ENCODE data around the gene PNPLA7. TPM values are rescaled to one million over a fixed set of nuclear protein-coding genes. Genes with fewer than 3 reads are reported as not detected.

Gene PNPLA7
- total and polyA plus RNA-seq, 8 donors = 3.5 to 51.3 (median 16.6) TPM

DNA sequence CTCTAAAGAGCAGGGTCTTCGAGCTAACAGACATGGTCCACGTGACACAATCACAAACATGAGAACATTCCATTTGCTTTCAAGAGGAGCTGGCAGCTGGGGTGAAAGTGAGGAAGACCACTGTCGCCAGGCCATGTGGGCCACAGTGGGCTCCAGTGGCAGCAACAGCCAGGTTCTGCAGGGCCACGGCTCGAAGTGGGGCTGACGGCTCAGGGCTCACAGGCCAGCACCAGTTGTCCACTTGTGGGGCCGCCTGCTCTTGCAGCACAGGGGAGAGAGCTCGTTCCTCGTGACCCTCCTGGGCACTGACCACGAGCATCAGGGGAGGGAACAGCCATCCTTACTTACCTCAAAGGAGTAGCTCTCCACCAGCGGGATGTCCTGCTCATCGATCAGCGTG lies 38.1 kb upstream of the PNPLA7 start:
- Histone ChIP-seq H3K36me3 (peaks cover 30 to 52% (median 49%) of the 10 kb centered on the region in 4 donors), H3K4me3 (no peak overlapping the region), H3K27me3 (no peaks in the 10 kb centered on the region), H3K9me3 (no peaks in the 10 kb centered on the region), H3K4me1 (peaks cover 27 to 46% (median 42%) of the 10 kb centered on the region in 4 donors), H3K27ac (no peak overlapping the region)
- WGBS, 5 donors = 83 to 93% (median 91%) methylated on average over 6 to 13 of the region's 13 CpGs
- no peak for TF ChIP-seq POLR2AphosphoS5 (IDR thresholded peaks at IDR 0.05)
- no peak for TF ChIP-seq EP300 (IDR thresholded peaks at IDR 0.05)
- no peak for TF ChIP-seq POLR2A (IDR thresholded peaks at IDR 0.05)
- no peak for TF ChIP-seq CTCF (IDR thresholded peaks at IDR 0.05)
- intact Hi-C loops (cut with DNase I; ENCODE audit: low total_unique reads) = no loop called here
- no peak for DNase-seq

GRCh38 chr9:137586854-137587253 lies 36.7 kb upstream of the PNPLA7 start:
- peaks cover 20 to 32% (median 29%) of the 10 kb centered on the region in 4 donors for H3K4me1 ChIP-seq
- H3K36me3 ChIP-seq = peaks cover 38 to 67% (median 63%) of the 10 kb centered on the region in 4 donors
- no peak overlapping the region for H3K4me3 ChIP-seq
- DNase-seq = no peak
- no peaks in the 10 kb centered on the region for H3K27me3 ChIP-seq
- no peak overlapping the region for H3K27ac ChIP-seq
- TF ChIP-seq POLR2A (IDR thresholded peaks at IDR 0.05) = no peak
- no peak for TF ChIP-seq CTCF (IDR thresholded peaks at IDR 0.05)
- TF ChIP-seq EP300 (IDR thresholded peaks at IDR 0.05) = no peak
- no peak for TF ChIP-seq POLR2AphosphoS5 (IDR thresholded peaks at IDR 0.05)
- intact Hi-C loops (cut with DNase I; ENCODE audit: low total_unique reads) = no loop called here
- H3K9me3 ChIP-seq = no peaks in the 10 kb centered on the region
- WGBS, 5 donors = 91 to 97% (median 94%) methylated on average over 14 of the region's 14 CpGs

DNA sequence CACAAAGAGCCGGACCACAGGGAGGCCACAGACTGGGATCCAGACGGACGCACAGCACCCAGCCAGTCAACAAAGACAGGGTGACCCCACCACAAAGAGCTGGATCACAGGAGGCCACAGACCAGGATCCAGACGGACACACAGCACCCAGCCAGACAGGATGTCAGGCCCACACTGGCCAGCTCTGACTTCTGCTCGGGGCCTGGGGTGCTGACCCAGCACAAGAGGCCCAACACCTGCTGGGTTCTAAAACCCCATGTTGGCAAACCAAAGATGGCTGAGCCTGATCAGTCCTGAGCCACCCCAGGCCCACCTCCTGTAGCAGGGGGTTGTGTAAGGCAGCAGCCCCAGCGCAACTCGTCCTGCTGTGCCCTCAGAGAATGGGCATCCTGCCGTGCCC lies 33.8 kb upstream of the PNPLA7 start:
- no peak for DNase-seq
- Histone ChIP-seq H3K4me1 (peaks cover 8 to 39% (median 23%) of the 10 kb centered on the region in 4 donors), H3K9me3 (no peaks in the 10 kb centered on the region), H3K27ac (no peak overlapping the region), H3K36me3 (peaks cover 44 to 78% (median 73%) of the 10 kb centered on the region in 4 donors), H3K27me3 (no peaks in the 10 kb centered on the region), H3K4me3 (no peak overlapping the region)
- TF ChIP-seq CTCF (IDR thresholded peaks at IDR 0.05) = no peak
- no peak for TF ChIP-seq POLR2A (IDR thresholded peaks at IDR 0.05)
- no peak for TF ChIP-seq EP300 (IDR thresholded peaks at IDR 0.05)
- TF ChIP-seq POLR2AphosphoS5 (IDR thresholded peaks at IDR 0.05) = no peak
- WGBS, 5 donors = 85 to 95% (median 88%) methylated on average over 4 to 8 of the region's 8 CpGs
- intact Hi-C loops (cut with DNase I; ENCODE audit: low total_unique reads) = no loop called here

- WGBS, 5 donors = 85 to 89% (median 87%) methylated on average over 14 of the region's 14 CpGs
- H3K36me3 ChIP-seq = peaks cover 43 to 77% (median 71%) of the 10 kb centered on the region in 4 donors
- intact Hi-C loops (cut with DNase I; ENCODE audit: low total_unique reads) = no loop called here
- no peaks in the 10 kb centered on the region for H3K27me3 ChIP-seq
- no peak overlapping the region for H3K4me3 ChIP-seq
- H3K9me3 ChIP-seq = no peaks in the 10 kb centered on the region
- no peak for DNase-seq
- H3K4me1 ChIP-seq = peaks cover 5 to 33% (median 18%) of the 10 kb centered on the region in 4 donors
- TF ChIP-seq EP300 (IDR thresholded peaks at IDR 0.05) = no peak
- no peak for TF ChIP-seq CTCF (IDR thresholded peaks at IDR 0.05)
- TF ChIP-seq POLR2AphosphoS5 (IDR thresholded peaks at IDR 0.05) = no peak
- TF ChIP-seq POLR2A (IDR thresholded peaks at IDR 0.05) = no peak
- H3K27ac ChIP-seq = no peak overlapping the region
Observed at GRCh38 chr9:137583347-137583746, 33.1 kb upstream of the PNPLA7 start.

All from stomach (tissue), 9 donors.